Epithelial cell of proximal tubule (primary cell): Measurements from ENCODE around the gene MME. TPM values are rescaled to one million over a fixed set of nuclear protein-coding genes. Genes with fewer than 3 reads are reported as not detected.

Experiments
- DNase-seq: peaks from one replicate; pipeline ENCODE4 v3.0.0-alpha.2; 2011; ENCODE audit warnings: low read depth
- H3K4me3 ChIP-seq: 2 replicates; pipeline ENCODE4 v1.5.1; 2011; ENCODE audit warnings: low read depth, mild to moderate bottlenecking, low read length
- total RNA-seq: library from RNA; depleted of rRNA; stranded (reverse); fragments of >200 nt; gene quantifications from 2 replicates; pipeline ENCODE4 v1.2.3, GENCODE V29; 2015
- TF ChIP-seq, protein P1 (sequence below): conservative IDR thresholded peaks from 2 replicates; pipeline ENCODE4 v1.5.1; 2012; ENCODE audit warnings: low read depth, mild to moderate bottlenecking, low read length

MME gene
- total RNA-seq, 1 donor from 2014 or later, result 61.6 TPM

DNA sequence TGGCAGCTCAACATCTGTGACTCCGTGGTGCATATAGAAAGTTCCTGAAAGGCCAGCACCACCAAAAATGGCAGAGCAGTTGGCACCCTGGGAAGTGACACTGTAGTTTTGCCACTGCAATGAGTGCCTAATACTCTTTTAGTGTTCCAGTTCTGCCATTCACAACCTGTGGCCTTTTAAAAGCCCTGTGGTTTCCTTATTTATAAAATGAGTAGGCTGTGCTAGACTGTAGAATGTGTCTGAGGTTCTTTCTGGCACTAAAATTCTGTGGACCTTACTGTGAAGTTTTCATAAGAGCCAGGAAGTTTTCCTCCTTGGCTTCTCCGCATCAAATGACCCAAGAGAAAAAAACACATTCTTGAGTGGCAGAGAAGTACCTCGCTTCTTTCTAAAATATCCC is 74.1 kb downstream of the MME start:
- H3K4me3 ChIP-seq, result no peak overlapping the region
- no peak for DNase-seq
- TF ChIP-seq, protein P1, sequence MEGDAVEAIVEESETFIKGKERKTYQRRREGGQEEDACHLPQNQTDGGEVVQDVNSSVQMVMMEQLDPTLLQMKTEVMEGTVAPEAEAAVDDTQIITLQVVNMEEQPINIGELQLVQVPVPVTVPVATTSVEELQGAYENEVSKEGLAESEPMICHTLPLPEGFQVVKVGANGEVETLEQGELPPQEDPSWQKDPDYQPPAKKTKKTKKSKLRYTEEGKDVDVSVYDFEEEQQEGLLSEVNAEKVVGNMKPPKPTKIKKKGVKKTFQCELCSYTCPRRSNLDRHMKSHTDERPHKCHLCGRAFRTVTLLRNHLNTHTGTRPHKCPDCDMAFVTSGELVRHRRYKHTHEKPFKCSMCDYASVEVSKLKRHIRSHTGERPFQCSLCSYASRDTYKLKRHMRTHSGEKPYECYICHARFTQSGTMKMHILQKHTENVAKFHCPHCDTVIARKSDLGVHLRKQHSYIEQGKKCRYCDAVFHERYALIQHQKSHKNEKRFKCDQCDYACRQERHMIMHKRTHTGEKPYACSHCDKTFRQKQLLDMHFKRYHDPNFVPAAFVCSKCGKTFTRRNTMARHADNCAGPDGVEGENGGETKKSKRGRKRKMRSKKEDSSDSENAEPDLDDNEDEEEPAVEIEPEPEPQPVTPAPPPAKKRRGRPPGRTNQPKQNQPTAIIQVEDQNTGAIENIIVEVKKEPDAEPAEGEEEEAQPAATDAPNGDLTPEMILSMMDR, result no peak

DNA sequence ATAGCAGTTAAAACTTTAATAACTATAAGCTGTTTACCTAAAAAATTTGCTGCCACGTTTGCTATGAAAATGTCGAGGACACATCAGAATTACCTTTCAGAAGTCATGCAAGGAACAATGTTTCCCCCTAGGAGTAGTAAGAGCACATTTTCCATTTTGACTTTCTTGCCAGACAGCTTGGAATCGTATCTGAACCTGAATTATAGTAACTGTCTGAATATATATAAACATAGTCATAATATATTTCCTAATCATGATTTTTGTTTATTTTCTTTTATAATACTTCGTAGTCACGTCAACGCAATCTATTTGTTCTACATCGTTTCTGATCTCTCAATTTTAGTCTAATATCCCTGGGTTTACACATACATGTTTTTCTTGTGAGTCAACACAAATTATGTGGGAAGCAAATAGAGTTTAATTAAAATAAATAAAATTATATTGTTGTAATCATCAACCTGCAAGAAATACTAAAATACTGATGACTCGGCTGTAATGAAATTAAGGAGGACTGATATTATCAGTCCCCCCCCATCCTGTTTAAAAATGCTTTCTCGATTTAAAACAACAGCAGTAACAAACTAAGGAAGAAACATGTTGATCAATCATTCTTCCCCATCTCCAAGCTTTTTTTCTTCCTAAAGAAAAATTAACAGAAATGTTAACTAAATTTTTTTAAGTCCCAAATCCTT is 78.4 kb downstream of the MME start:
- no peak overlapping the region for H3K4me3 ChIP-seq
- TF ChIP-seq, protein P1, result no peak
- DNase-seq, result no peak

DNA sequence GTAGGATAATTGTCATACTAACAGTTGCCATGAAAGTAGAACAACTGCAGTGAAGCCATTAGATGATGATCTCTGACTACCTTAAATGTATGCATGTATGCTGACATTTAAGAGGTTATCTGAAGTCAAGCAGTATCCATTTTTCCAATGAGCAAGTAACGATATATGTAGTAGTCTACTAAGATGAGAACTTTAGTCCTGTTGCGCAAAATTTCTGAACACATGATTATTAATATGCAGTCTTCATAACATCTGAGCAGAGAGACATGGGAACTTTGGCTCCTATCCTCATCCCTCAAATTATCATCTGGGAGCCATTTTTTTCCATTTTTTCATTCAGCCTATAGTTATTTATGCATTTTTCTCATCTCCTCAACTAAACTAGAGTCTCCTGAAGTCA is 79.2 kb downstream of the MME start:
- H3K4me3 ChIP-seq, result no peak overlapping the region
- TF ChIP-seq, protein P1, result no peak
- DNase-seq, result no peak

DNA sequence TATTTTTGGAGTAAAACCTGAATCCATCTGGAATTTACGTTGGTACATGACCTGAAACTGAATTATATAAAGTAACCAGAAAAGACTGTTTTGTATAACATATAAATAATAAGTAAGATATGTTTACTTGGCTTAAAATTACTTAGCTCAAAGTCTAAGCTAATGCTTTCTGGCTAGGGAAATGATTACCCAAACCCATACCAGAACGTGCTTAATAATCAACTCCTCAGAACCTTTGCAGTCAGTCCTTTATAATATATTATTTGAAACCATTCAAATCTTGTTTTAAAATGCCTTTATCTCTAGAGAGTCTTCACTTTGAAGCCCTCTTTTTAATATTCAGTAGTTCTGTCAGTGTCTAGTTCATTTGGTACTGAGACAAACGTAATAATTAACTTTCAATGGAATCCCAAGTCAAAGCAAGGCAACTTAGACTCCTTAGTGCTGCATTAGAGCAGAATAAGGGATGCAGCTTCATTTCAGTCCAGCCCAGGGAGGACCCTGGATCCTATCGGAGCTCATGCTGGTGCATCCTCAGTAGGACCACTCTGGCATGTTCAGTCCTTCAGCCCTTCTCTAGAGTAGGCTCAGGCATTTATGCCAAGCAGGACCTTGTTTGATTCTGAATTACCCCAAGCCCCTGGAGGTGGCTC is 81.6 kb downstream of the MME start:
- H3K4me3 ChIP-seq, result no peak overlapping the region
- peak; percentile 19 for DNase-seq
- TF ChIP-seq, protein P1, result no peak

DNA sequence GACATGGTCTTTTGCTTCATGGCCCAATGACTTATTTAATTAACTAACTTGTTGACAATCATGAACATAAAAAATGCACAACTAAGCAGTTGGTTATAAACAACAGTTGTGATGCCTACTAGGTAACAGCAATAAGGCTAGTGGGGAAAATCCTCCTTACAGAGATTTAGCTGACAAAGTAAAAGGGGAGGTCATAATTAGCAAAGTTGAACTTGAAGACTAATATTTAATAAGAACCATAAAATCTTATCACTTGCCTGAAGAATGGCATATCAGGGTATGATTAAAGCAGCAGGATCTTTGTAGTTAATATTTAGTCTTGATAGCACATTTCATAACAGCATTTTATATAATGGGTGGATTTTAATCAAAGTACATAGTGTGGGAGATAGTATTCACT is 84.2 kb downstream of the MME start:
- no peak overlapping the region for H3K4me3 ChIP-seq
- TF ChIP-seq, protein P1, result no peak
- DNase-seq, result no peak

DNA sequence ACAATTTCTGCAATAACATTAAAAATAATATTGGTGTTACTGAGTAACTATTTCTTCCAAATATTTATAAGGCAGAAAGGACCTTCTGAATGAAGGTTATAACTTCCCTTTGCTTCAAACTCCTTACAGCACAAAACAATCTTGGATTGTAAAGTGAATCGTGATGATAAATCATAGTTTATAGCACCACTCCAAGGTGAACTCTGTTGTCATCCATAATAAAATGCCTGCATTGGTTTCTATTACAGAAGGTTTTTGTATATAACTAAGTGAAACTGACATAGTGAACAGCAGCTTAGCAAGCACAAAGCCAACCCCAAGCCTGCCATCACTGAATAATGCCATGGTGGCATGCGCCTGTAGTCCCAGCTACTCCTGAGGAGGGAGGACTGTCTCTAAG is 86.3 kb downstream of the MME start:
- DNase-seq, result no peak
- TF ChIP-seq, protein P1, result no peak
- no peak overlapping the region for H3K4me3 ChIP-seq

DNA sequence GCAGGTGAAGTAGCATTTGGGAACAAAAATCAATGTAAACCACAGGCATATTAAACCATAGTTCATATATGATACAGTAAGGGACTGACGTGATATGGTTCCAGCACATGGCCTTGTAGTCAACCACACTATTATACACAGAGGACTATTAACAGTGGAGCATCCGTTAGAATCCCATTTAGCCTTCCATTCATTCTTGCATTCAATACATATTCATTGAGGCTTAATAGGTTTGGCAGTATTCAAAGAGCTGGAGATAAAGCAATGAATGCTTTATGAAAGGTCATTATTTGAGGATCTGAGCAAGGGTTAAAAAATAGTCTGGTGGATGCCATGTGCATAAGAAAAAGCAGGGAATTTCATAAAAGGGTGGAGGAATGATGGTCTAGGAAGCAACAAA is 89.1 kb downstream of the MME start:
- no peak overlapping the region for H3K4me3 ChIP-seq
- DNase-seq, result no peak
- TF ChIP-seq, protein P1, result no peak
